Transverse colon (tissue), 3 donors: ENCODE measurements around the gene MPPED1.

Source experiments
- EP300 ChIP-seq: sonication (generic); formaldehyde crosslinking; IDR thresholded peaks from one replicate; pipeline ENCODE4 v1.6.1; 2017; ENCODE audit warnings: antibody characterized with exemption, low read depth
- POLR2A ChIP-seq: fragments of 450-650 bp; IDR thresholded peaks from one replicate; pipeline ENCODE4 v1.6.1; 2016; ENCODE audit warnings: antibody characterized with exemption, mild to moderate bottlenecking, moderate library complexity
- TF ChIP-seq, protein P1 (sequence below), 5 experiments: fragments of 200-600 bp in 3 of 5; fragments of 450-650 bp in 2 of 5; sonication (generic) in 3 of 5; IDR thresholded peaks; 1 replicate in 2 of 5; 2 replicates in 3 of 5; pipeline ENCODE4 v1.5.1; 2016 to 2017; ENCODE audit warnings: antibody characterized with exemption in 5 of 5, inconsistent platforms in 3 of 5, mild to moderate bottlenecking in 2 of 5, moderate library complexity in 1 of 5

DNA sequence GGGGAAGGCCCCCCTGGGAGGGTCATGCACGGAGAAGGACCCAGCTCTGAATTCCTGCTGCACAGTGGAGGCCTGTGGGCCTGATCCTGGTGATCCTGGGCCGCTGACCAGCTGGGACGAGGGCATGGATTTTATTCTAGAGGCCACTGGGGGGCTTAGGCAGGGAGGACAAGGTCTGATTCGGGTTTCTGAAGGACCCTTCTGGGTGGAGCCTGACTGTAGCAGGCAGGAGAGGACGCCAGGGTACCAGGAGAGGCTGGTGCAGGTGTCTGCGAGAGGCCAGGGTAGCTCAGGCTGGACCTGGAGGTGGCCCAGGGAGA lies 31.3 kb downstream of the MPPED1 start:
- TF ChIP-seq EP300 (no peak), POLR2A (no peak)
- TF ChIP-seq, protein P1, sequence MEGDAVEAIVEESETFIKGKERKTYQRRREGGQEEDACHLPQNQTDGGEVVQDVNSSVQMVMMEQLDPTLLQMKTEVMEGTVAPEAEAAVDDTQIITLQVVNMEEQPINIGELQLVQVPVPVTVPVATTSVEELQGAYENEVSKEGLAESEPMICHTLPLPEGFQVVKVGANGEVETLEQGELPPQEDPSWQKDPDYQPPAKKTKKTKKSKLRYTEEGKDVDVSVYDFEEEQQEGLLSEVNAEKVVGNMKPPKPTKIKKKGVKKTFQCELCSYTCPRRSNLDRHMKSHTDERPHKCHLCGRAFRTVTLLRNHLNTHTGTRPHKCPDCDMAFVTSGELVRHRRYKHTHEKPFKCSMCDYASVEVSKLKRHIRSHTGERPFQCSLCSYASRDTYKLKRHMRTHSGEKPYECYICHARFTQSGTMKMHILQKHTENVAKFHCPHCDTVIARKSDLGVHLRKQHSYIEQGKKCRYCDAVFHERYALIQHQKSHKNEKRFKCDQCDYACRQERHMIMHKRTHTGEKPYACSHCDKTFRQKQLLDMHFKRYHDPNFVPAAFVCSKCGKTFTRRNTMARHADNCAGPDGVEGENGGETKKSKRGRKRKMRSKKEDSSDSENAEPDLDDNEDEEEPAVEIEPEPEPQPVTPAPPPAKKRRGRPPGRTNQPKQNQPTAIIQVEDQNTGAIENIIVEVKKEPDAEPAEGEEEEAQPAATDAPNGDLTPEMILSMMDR (IDR thresholded peaks at IDR 0.05) = no peak
